HEK293 (cell line): ENCODE results near the gene SUDS3.
A peak's percentile ranks its signal among the peaks of the same experiment; 100 is the strongest.

Experiments
- CTCF ChIA-PET: fragments of 350-600 bp; formaldehyde crosslinking; extraction: SDS; loops from one replicate; lab custom pipeline; 2021; ENCODE audit warnings: antibody characterized with exemption; lab: Yijun Ruan, JAX
- POLR2A ChIA-PET: fragments of 300-600 bp; formaldehyde crosslinking; extraction: SDS; loops from one replicate; lab custom pipeline; 2020; ENCODE audit warnings: antibody characterized with exemption, inconsistent platforms; lab: Yijun Ruan, JAX
- H3K27ac ChIP-seq: fragments of 200-500 bp; sonication (Bioruptor generic); 2 replicates; pipeline ENCODE4 v1.5.1; 2014; ENCODE audit warnings: low read depth, low read length, control low read depth, inconsistent platforms; ENCODE audit errors: extremely low read depth
- H3K36me3 ChIP-seq, 2 experiments: fragments of 200-500 bp in 1 of 2; sonication (Bioruptor generic) in 1 of 2; 1 replicate in 1 of 2; 2 replicates in 1 of 2; pipeline ENCODE4 v1.5.1; 2014 to 2017; ENCODE audit warnings: inconsistent platforms in 2 of 2, low read length in 2 of 2; ENCODE audit not compliant: control insufficient read depth in 2 of 2, insufficient read depth in 1 of 2
- H3K4me1 ChIP-seq: fragments of 200-500 bp; sonication (Bioruptor generic); 2 replicates; pipeline ENCODE4 v1.5.1; 2014; ENCODE audit warnings: mild to moderate bottlenecking, low read length, inconsistent platforms; ENCODE audit not compliant: control insufficient read depth, insufficient read depth
- H3K4me3 ChIP-seq: 2 replicates; pipeline ENCODE4 v1.5.1; 2011; ENCODE audit warnings: low read depth, mild to moderate bottlenecking, control low read depth, low read length, moderate library complexity
- H3K9me3 ChIP-seq: fragments of 200-500 bp; sonication (Bioruptor generic); 2 replicates; pipeline ENCODE4 v1.5.1; 2014; ENCODE audit warnings: low read depth, low read length, inconsistent platforms; ENCODE audit not compliant: control insufficient read depth, insufficient read depth
- KLF9 ChIP-seq: fragments of 450-650 bp; formaldehyde crosslinking; IDR thresholded peaks from 2 replicates; pipeline ENCODE4 v1.5.1; 2016; ENCODE audit warnings: missing biosample characterization, missing genetic modification characterization, low read depth
- SETDB1 ChIP-seq: IDR thresholded peaks from one replicate; pipeline ENCODE4 v1.6.1; 2017; ENCODE audit warnings: mild to moderate bottlenecking, low read length, moderate library complexity, mixed read lengths; ENCODE audit not compliant: insufficient read length
- ZFP41 ChIP-seq: fragments of 450-650 bp; formaldehyde crosslinking; IDR thresholded peaks from 2 replicates; pipeline ENCODE4 v1.5.1; 2016; ENCODE audit warnings: missing biosample characterization, missing genetic modification characterization, borderline replicate concordance
- ZNF157 ChIP-seq: fragments of 450-650 bp; formaldehyde crosslinking; IDR thresholded peaks from 2 replicates; pipeline ENCODE4 v1.5.1; 2016; ENCODE audit warnings: missing biosample characterization, missing genetic modification characterization
- ZNF2 ChIP-seq: fragments of 450-650 bp; formaldehyde crosslinking; IDR thresholded peaks from 2 replicates; pipeline ENCODE4 v1.5.1; 2016; ENCODE audit warnings: missing biosample characterization, missing genetic modification characterization
- ZNF23 ChIP-seq: fragments of 450-650 bp; formaldehyde crosslinking; IDR thresholded peaks from 2 replicates; pipeline ENCODE4 v1.5.1; 2016; ENCODE audit warnings: missing biosample characterization, missing genetic modification characterization, borderline replicate concordance
- ZNF274 ChIP-seq, 2 experiments: fragments of 200-500 bp in 1 of 2; fragments of 450-650 bp in 1 of 2; sonication (Bioruptor generic) in 1 of 2; formaldehyde crosslinking in 1 of 2; IDR thresholded peaks; 2 replicates each; pipeline versions ENCODE4 v1.5.1 to v1.6.1; 2014 to 2016; ENCODE audit warnings: borderline replicate concordance in 1 of 2, inconsistent platforms in 1 of 2, low read length in 1 of 2, missing biosample characterization in 1 of 2, missing genetic modification characterization in 1 of 2
- ZNF302 ChIP-seq: fragments of 450-650 bp; formaldehyde crosslinking; IDR thresholded peaks from 2 replicates; pipeline ENCODE4 v1.5.1; 2016; ENCODE audit warnings: missing biosample characterization, missing genetic modification characterization, low read depth
- ZNF416 ChIP-seq: fragments of 450-650 bp; formaldehyde crosslinking; IDR thresholded peaks from 2 replicates; pipeline ENCODE4 v1.5.1; 2016; ENCODE audit warnings: missing biosample characterization, missing genetic modification characterization
- ZNF514 ChIP-seq: fragments of 450-650 bp; formaldehyde crosslinking; IDR thresholded peaks from 2 replicates; pipeline ENCODE4 v1.5.1; 2016; ENCODE audit warnings: missing biosample characterization, missing genetic modification characterization
- ZNF623 ChIP-seq: fragments of 450-650 bp; formaldehyde crosslinking; IDR thresholded peaks from 2 replicates; pipeline ENCODE4 v1.5.1; 2016; ENCODE audit warnings: missing biosample characterization, missing genetic modification characterization
- ZNF658 ChIP-seq: fragments of 450-650 bp; formaldehyde crosslinking; IDR thresholded peaks from 2 replicates; pipeline ENCODE4; 2016; ENCODE audit warnings: missing biosample characterization, missing genetic modification characterization
- ZNF776 ChIP-seq: fragments of 450-650 bp; formaldehyde crosslinking; IDR thresholded peaks from 2 replicates; pipeline ENCODE4 v1.5.0; 2017; ENCODE audit warnings: missing biosample characterization, missing genetic modification characterization, borderline replicate concordance
- TF ChIP-seq, protein P1 (sequence below): fragments of 450-650 bp; formaldehyde crosslinking; conservative IDR thresholded peaks from 2 replicates; pipeline ENCODE4 v1.5.1; 2016; ENCODE audit warnings: low read depth, missing biosample characterization, missing genetic modification characterization
- TF ChIP-seq, protein P2 (sequence below): fragments of 450-650 bp; formaldehyde crosslinking; IDR thresholded peaks from 2 replicates; pipeline ENCODE4 v1.5.1; 2017; ENCODE audit warnings: missing biosample characterization, missing genetic modification characterization
- TF ChIP-seq, protein P3 (sequence below): fragments of 450-650 bp; formaldehyde crosslinking; IDR thresholded peaks from 2 replicates; pipeline ENCODE4 v1.5.1; 2016; ENCODE audit warnings: missing biosample characterization, missing genetic modification characterization

Gene SUDS3

DNA sequence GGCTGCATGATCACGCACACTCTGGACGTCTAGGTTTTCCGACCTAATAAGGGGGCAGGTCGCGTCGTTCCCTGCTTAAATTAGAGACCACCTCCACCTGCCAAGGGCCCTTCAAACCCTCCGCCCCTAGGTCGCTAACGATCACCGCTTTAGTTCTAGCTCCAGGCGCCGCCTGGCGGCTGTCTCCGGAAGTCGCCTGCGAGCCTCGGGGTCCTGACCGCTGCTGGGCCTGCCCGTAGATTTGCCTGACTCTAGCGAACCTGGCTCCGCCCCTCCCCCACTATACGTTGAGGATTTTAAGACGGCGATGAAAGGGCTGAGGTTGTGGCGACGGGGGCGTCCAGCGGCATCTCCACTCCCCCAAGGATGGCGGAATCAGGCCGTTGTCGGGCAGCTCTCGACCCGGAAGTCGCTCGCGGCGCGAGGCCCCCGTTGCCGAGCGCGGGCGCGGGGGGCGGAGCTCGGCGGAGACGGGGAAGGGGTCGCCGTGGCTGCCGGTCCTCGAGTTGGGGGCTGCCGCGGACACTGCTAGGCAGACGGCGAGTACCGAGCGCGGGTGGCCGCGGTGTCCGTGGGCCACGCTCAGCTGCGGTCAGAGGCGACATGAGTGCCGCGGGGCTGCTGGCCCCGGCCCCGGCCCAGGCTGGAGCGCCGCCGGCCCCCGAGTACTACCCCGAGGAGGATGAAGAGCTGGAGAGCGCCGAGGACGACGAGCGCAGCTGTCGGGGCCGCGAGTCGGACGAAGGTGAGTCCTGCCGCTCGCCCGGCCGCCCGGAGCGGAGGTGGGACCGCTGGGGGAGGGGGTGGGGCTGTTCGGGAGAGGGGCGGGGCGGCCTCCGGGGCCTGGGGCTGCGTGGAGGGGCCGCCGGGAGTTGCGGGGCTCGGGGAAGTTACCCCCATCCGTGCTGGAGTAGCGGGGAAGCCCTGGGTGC, at the start of gene SUDS3 (continued):
- TF ChIP-seq, protein P1, sequence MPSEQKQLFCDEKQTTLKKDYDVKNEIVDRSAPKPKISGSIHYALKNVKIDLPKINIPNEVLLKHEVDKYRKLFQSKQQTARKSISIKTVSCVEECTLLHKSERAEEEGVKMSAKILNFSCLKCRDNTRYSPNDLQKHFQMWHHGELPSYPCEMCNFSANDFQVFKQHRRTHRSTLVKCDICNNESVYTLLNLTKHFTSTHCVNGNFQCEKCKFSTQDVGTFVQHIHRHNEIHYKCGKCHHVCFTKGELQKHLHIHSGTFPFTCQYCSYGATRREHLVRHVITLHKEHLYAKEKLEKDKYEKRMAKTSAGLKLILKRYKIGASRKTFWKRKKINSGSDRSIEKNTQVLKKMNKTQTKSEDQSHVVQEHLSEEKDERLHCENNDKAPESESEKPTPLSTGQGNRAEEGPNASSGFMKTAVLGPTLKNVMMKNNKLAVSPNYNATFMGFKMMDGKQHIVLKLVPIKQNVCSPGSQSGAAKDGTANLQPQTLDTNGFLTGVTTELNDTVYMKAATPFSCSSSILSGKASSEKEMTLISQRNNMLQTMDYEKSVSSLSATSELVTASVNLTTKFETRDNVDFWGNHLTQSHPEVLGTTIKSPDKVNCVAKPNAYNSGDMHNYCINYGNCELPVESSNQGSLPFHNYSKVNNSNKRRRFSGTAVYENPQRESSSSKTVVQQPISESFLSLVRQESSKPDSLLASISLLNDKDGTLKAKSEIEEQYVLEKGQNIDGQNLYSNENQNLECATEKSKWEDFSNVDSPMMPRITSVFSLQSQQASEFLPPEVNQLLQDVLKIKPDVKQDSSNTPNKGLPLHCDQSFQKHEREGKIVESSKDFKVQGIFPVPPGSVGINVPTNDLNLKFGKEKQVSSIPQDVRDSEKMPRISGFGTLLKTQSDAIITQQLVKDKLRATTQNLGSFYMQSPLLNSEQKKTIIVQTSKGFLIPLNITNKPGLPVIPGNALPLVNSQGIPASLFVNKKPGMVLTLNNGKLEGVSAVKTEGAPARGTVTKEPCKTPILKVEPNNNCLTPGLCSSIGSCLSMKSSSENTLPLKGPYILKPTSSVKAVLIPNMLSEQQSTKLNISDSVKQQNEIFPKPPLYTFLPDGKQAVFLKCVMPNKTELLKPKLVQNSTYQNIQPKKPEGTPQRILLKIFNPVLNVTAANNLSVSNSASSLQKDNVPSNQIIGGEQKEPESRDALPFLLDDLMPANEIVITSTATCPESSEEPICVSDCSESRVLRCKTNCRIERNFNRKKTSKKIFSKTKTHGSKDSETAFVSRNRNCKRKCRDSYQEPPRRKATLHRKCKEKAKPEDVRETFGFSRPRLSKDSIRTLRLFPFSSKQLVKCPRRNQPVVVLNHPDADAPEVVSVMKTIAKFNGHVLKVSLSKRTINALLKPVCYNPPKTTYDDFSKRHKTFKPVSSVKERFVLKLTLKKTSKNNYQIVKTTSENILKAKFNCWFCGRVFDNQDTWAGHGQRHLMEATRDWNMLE (tag by site-specific recombination) = peak; percentile 87
- TF ChIP-seq ZNF157 (tag by site-specific recombination) (no peak), ZNF2 (peak; percentile 57; the same call in 1 of the 2 replicates), ZNF658 (tag by site-specific recombination) (no peak)

DNA sequence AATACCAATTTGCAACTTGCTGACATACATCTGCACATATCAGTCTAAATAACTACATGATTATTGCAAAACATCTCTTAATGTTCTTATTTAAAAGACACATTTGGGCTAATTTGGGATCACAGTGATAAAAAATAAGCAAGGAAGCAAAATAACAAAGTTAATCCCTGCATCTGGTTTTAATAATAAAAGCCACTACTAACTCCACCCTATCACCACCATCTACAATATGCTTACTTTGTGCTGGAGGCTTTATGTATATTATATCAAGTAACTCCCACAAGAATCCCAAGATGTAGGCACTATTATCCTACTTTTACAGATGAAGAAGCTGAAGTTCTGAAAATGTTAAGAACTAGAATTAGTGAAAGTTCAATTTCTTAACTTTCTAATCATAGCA, 49.4 kb upstream of the SUDS3 start:
- no peaks in the 10 kb centered on the region for H3K9me3 ChIP-seq
- no peak overlapping the region for H3K4me3 ChIP-seq
- H3K36me3 ChIP-seq = no peaks in the 10 kb centered on the region
- H3K4me1 ChIP-seq = peaks cover 8% of the 10 kb centered on the region
- CTCF ChIA-PET = no interaction called here
- no peak overlapping the region for H3K27ac ChIP-seq
- POLR2A ChIA-PET = no interaction called here
- no peak for TF ChIP-seq ZNF274 (IDR thresholded peaks at IDR 0.05; ENCODE audit: low read length)
- no peak for TF ChIP-seq ZNF274 (tag by site-specific recombination; IDR thresholded peaks at IDR 0.05; ENCODE audit: borderline replicate concordance)
- TF ChIP-seq ZNF2 = no peak
- no peak for TF ChIP-seq ZNF623 (tag by site-specific recombination)
- TF ChIP-seq KLF9 (tag by site-specific recombination) = no peak
- TF ChIP-seq ZNF514 (tag by site-specific recombination) = no peak
- no peak for TF ChIP-seq ZNF23 (tag by site-specific recombination)

DNA sequence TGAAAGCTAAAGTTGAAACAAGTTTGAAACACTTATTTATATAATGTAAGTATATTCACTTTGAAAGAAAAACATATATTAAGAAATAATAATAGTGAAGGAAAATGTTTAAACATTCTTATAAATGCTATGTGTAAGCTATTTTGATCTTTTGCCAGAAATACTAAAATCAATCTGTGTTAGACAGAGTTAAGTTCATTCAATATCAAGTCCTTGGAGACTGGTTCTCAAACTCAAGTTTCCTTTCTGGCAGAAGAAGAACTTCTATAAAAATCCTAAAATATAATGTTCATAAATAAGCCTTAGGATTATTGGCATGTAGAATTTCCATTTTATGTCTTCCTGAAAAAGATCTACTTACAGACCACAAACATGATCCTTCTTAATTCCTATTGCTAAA, 49.0 kb upstream of the SUDS3 start:
- Histone ChIP-seq H3K27ac (no peak overlapping the region), H3K9me3 (no peaks in the 10 kb centered on the region), H3K36me3 (no peaks in the 10 kb centered on the region), H3K4me3 (no peak overlapping the region), H3K4me1 (peaks cover 12% of the 10 kb centered on the region)
- CTCF ChIA-PET = no interaction called here
- no peak for TF ChIP-seq ZNF514 (tag by site-specific recombination)
- POLR2A ChIA-PET = no interaction called here

DNA sequence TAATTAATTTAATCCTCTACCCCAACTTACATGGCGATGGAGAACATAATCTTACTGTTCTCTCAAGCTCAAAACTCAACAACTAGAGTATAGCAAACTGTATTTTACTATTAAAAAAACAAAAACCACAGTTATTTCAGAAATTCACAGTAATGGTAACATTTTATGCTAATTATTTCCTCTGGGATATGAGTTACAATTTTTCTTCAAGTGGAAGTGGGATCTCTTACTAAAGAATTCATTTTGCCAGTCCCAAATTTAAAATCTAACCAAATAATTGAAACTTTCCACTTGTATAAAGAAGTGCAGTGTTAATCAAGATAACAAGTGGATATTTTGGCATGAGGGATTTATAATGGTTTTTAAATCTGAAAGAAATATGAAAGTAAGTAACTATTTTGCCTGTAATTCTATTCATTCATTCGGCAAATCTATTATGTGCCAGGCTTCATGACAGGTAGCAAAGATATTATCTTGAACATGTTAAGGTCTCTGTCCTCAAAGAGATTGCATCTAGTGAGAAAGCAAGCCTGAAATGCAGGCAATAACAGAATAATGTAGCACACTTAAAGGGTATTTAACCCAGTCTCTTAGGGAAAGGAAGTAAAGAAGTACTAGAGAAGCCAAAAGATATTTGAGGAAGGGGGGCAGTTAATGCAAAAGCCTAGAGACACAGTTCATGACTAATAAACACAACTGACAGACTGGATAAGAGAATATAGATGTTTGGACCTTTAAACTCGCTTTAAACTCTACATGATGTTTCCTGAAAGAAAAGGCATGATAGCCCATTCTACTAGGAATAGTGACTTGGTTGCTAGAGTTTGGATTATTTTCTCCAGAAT, 47.6 kb upstream of the SUDS3 start:
- CTCF ChIA-PET = no interaction called here
- peaks cover 14% of the 10 kb centered on the region for H3K4me1 ChIP-seq
- no peak overlapping the region for H3K27ac ChIP-seq
- H3K9me3 ChIP-seq = no peaks in the 10 kb centered on the region
- no peaks in the 10 kb centered on the region for H3K36me3 ChIP-seq
- no peak overlapping the region for H3K4me3 ChIP-seq
- POLR2A ChIA-PET = no interaction called here
- no peak for TF ChIP-seq SETDB1
- TF ChIP-seq, protein P2, sequence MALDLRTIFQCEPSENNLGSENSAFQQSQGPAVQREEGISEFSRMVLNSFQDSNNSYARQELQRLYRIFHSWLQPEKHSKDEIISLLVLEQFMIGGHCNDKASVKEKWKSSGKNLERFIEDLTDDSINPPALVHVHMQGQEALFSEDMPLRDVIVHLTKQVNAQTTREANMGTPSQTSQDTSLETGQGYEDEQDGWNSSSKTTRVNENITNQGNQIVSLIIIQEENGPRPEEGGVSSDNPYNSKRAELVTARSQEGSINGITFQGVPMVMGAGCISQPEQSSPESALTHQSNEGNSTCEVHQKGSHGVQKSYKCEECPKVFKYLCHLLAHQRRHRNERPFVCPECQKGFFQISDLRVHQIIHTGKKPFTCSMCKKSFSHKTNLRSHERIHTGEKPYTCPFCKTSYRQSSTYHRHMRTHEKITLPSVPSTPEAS (tag by site-specific recombination) = no peak
- TF ChIP-seq, protein P3, sequence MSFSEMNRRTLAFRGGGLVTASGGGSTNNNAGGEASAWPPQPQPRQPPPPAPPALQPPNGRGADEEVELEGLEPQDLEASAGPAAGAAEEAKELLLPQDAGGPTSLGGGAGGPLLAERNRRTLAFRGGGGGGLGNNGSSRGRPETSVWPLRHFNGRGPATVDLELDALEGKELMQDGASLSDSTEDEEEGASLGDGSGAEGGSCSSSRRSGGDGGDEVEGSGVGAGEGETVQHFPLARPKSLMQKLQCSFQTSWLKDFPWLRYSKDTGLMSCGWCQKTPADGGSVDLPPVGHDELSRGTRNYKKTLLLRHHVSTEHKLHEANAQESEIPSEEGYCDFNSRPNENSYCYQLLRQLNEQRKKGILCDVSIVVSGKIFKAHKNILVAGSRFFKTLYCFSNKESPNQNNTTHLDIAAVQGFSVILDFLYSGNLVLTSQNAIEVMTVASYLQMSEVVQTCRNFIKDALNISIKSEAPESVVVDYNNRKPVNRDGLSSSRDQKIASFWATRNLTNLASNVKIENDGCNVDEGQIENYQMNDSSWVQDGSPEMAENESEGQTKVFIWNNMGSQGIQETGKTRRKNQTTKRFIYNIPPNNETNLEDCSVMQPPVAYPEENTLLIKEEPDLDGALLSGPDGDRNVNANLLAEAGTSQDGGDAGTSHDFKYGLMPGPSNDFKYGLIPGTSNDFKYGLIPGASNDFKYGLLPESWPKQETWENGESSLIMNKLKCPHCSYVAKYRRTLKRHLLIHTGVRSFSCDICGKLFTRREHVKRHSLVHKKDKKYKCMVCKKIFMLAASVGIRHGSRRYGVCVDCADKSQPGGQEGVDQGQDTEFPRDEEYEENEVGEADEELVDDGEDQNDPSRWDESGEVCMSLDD (tag by site-specific recombination) = no peak
- TF ChIP-seq ZNF302 (tag by site-specific recombination) = no peak
- TF ChIP-seq ZFP41 (tag by site-specific recombination) = no peak
- TF ChIP-seq ZNF776 = no peak
- no peak for TF ChIP-seq ZNF416 (tag by site-specific recombination)
